AG04449 (cell line): ENCODE results near the gene SMAP2.

ENCODE experiments used
- CTCF ChIA-PET: fragments of 350-600 bp; formaldehyde crosslinking; extraction: SDS; loops from one replicate; lab custom pipeline; 2021; ENCODE audit warnings: antibody characterized with exemption; lab: Yijun Ruan, JAX
- POLR2A ChIA-PET: fragments of 400-600, 350-600 bp; formaldehyde crosslinking; extraction: SDS; loops from one replicate; lab custom pipeline; 2020; ENCODE audit warnings: antibody characterized with exemption, inconsistent platforms; lab: Yijun Ruan, JAX
- DNase-seq: peaks from one replicate; pipeline ENCODE4 v3.0.0-alpha.2; 2010; ENCODE audit warnings: low read depth, low spot score
- H3K4me3 ChIP-seq: 2 replicates; pipeline ENCODE4 v1.5.1; 2011; ENCODE audit warnings: low read depth, mild to moderate bottlenecking, control low read depth, low read length
- TF ChIP-seq, protein P1 (sequence below): IDR thresholded peaks from one replicate; pipeline ENCODE4 v1.5.1; 2011; ENCODE audit warnings: mild to moderate bottlenecking, moderate library complexity, low read length, control low read depth, inconsistent platforms; ENCODE audit not compliant: insufficient read depth; ENCODE audit errors: missing control alignments

Gene SMAP2

DNA sequence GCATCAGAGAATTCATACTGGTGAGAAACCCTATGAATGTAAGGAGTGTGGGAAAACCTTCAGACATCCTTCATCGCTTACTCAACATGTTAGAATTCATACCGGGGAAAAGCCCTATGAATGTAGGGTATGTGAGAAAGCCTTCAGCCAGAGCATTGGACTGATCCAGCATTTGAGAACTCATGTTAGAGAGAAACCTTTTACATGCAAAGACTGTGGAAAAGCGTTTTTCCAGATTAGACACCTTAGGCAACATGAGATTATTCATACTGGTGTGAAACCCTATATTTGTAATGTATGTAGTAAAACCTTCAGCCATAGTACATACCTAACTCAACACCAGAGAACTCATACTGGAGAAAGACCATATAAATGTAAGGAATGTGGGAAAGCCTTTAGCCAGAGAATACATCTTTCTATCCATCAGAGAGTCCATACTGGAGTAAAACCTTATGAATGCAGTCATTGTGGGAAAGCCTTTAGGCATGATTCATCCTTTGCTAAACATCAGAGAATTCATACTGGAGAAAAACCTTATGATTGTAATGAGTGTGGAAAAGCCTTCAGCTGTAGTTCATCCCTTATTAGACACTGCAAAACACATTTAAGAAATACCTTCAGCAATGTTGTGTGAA, 89.5 kb downstream of the SMAP2 start:
- DNase-seq = no peak
- ChIA-PET POLR2A (no interaction called here), CTCF (interaction anchor here (1.7 kb wide), 1 partner anchor 13 kb away, joined by 4 read pairs; the partner anchor contains the start of gene ZFP69B)
- TF ChIP-seq, protein P1, sequence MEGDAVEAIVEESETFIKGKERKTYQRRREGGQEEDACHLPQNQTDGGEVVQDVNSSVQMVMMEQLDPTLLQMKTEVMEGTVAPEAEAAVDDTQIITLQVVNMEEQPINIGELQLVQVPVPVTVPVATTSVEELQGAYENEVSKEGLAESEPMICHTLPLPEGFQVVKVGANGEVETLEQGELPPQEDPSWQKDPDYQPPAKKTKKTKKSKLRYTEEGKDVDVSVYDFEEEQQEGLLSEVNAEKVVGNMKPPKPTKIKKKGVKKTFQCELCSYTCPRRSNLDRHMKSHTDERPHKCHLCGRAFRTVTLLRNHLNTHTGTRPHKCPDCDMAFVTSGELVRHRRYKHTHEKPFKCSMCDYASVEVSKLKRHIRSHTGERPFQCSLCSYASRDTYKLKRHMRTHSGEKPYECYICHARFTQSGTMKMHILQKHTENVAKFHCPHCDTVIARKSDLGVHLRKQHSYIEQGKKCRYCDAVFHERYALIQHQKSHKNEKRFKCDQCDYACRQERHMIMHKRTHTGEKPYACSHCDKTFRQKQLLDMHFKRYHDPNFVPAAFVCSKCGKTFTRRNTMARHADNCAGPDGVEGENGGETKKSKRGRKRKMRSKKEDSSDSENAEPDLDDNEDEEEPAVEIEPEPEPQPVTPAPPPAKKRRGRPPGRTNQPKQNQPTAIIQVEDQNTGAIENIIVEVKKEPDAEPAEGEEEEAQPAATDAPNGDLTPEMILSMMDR = no peak
- no peak overlapping the region for H3K4me3 ChIP-seq

DNA sequence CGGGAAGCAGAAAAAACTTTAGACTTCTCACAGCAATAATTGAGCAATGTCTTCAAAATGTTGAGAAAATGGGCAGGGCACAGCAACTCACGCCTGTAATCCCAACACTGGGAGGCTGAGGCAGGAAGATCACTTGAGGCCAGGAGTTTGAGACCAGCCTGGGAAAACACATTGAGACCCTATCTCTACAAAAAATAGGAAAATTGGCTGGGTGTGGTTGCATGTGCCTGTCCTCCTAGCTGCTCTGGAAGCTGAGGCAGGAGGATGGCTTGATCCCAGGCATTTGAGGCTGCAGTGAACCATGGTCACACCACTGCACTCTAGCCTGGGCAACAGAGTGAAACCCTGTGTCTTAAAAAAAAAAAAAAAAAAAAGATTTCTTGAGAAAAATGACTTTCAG, 95.8 kb downstream of the SMAP2 start:
- CTCF ChIA-PET = no interaction called here
- POLR2A ChIA-PET = no interaction called here
- H3K4me3 ChIP-seq = no peak overlapping the region
- TF ChIP-seq, protein P1 = no peak
- DNase-seq = no peak
